GM19035 (cell line): ENCODE results near the gene GPD1L.
"Not testable (repeated sequence)": the region's sequence is repeated elsewhere in the genome, so short reads cannot be mapped to it uniquely, and the experiment has no call there.

Experiments used
- ATAC-seq: cut with Tn5 transposase; IDR thresholded peaks from one replicate; pipeline ENCODE4 v1.9.1; 2021; ENCODE audit not compliant: unreplicated experiment

The GPD1L gene

DNA sequence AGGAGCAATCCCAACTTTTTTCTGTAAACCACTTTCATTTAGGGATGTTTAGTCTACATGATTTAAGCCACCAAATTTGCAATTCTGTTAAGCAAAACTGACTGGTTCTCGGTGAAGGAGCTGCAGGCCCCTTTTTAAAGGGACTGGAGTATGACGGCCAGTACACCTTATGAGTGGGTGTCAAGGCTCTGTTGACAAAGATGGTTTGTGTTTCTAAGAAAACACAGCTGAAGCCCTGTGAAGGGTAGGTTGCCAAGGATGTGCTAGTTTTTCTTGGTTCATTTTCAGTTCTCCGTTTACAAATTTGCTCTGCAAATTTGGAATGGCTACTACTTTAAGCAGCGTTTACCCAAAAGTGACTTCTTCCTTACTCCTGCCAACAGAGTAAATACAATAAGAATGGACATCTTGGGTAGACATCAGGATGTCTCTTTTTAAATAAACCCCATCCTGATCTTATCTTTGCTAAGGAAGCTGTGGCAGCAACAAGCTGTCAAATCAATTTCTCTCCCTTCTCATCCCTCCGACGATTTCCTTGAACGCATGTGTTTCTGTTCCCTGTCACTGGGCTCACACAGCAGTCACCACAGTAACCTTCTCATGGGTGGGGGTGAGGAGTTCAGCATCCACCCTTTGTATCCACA lies 73.8 kb downstream of the GPD1L start:
- no peak for ATAC-seq

DNA sequence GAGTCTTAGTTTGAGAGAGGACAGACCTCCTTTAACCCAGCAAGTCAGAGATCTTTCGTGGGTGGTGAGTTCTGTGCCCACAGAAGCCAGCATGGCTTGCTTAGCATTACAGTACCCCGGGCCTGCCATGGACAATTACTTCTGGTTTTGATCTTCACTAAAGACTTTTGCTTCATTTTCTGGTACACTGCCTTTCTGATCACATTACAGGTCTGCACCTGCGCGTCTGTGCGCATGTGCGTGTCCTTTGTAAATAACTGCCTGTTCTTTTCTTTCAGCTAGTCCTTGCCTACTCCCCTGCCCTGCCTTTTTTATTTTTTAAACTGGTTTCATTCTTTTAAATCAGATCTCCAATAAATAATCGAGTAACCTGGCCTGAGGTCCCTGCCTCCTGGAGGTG lies 74.9 kb downstream of the GPD1L start:
- ATAC-seq = no peak

DNA sequence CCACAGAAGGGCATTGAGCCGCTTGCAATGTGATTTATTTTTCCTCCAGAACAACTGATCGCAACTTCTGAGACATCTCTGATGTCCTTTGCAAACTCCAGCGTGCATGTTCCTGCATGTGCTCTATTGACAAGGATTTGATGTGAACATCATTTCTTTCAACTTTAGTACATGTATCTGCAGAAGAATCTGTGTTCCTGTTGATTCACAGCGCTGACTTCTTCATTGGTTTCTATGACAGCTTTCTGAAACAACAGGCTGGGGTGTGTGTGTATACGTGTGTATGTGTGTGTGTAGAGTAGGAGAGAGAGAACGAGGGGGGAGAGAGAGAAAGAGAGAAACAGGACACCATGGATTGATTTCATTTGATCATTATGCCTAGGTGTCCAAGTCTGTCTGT lies 75.4 kb downstream of the GPD1L start:
- no peak for ATAC-seq

DNA sequence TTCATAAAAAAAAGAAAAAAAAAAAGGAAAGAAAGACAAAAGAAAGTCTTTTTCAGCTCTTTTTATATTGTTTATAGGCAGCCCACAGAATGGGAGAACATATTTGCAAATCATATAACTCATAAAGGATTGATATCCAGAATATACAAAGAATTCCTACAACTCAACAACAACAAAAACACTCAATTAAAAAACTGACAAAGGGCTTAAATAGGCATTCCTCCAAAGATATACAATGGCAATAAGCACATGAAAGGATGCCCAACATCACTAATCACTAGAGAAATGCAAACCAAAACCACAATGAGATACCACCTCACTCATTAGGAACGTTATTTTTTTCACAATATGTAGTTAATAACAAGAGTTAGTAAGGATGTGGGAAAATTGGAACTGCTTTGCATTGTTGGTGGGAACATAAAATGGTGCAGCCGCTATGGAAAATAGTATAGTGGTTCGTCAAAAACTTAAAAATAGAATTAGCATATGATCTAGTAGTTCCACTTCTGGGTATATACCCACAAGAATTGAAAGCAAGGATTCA lies 77.8 kb downstream of the GPD1L start:
- ATAC-seq = no peak

DNA sequence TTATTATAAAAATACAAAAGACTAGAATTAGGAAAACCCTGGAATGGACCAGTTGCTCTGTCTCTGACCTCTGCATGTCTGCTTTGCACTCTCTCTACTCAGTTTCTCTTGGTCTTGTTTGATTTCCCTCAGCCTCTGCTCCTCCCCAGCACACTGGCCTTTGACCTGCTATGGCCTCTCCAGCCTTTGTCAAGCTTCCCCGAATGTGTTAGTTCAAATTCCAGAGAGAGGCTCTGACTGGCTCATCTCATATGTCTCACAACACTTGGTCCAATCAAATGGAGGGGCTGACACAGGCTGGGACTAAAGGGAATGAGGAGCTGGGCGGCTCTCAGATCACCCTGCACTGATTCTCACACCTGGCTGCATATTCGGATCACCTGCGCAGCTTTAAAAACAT lies 79.7 kb downstream of the GPD1L start:
- ATAC-seq = no peak

DNA sequence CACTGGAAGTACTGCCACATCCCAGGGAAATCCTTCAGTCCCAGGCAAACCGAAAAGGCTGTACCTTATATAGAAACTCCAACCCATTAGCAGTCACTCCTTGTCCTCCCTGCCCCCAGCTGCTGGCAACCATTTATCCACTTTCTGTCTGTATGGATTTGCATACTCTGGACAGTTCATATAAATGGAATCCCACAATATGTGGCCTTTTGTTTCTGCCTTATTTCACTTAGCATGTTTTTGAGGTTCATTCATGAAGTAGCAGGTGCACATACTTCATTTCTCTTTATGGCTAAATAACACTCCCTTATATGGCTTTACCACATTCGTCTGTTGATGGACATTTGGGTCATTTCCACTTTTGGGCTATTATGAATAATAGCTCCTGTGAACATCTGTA lies 80.5 kb downstream of the GPD1L start:
- ATAC-seq = no peak

DNA sequence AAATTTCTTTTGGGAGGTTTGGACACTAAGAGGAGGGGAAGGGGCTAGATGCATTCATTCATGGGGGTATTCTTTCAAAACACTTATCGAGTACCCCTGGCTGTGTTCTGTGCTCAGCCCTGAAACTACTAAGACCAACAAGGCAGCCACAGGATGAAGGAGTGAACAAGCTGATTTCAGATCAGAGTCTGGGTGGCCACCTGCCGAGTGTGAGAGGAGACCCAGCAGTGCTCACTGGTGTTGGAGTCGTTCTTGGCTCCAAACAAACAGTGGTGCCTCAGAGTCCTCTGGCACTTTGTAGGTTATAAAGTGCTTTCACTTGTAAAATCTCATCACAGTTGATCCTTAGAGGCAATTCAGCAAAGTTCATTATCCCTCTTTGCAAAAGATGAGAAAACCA lies 83.3 kb downstream of the GPD1L start:
- ATAC-seq = no peak

DNA sequence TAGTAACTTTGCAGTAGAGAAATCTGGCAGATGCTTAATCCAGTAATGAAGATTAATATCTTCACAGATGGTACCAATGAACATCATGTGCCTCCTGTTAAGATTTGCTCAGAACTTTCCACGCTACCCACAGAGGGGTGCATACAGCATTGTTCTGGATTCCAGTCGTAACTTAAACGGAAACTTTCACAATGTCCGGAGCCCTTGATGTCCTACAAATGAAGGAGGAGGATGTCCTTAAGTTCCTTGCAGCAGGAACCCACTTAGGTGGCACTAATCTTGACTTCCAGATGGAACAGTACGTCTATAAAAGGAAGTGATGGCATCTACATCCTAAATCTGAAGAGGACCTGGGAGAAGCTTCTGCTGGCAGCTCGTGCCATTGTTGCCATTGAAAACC lies 84.1 kb downstream of the GPD1L start:
- ATAC-seq = not testable (repeated sequence)

DNA sequence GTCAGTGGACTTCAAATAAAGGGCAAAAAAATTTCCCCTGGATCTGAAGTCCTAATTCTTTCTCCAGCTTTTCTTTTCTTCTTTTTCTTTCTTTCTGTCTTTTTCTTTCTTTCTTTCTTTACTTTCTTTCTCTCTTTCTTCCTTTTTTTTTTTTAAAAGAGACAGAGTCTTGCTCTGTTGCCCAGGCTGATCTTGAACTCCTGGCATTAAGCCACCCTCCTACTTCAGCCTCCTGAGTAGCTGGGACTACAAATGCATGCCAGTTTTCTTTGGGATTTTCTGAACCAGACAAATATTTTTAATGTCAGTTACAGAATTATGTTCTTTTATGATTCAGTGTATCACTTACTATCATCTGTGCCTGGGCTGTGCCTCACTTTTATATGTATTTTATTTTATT lies 86.7 kb downstream of the GPD1L start:
- no peak for ATAC-seq

DNA sequence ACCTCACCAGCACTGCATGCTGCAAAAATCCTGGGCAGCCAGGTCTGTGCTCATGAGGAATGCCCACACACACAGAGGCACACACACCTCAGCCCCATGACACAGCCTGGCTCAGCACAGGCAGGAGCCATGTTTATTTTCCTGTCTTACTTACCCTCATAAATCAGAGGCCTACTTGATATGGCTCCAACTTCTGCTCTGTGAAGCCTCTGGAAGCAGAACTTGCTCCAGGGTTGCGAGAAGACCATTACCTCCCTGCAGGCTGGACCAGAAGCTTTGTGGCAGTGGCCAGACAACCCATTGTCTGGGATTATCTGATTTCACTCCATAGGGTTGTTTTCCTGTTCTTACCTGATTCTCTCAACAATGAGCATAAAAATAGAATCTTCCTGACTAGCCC lies 88.2 kb downstream of the GPD1L start:
- no peak for ATAC-seq

DNA sequence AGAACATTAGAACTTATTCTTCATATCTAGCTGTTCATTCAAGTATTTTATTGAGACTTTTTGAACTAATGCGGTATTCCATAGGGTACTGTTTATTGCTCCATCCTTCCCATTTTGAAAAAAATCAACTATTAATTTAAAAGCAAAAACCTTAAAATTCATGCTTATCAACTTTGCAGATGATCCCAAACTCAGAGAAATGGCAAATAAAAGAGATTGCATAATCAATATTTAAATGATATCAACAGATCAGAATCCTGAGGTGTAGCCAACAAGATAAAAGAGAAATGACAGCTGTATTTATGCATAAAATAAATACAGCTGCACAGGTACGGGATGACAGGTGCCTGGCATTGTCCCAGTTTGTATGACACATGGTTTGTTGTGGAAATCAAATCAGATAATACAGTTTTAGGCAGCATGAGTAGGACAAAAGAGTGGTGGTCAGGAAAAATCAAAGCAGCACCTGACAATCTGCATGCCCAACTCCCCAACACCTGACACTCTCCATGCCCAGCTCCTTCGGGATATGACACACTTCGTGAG lies 89.6 kb downstream of the GPD1L start:
- no peak for ATAC-seq

DNA sequence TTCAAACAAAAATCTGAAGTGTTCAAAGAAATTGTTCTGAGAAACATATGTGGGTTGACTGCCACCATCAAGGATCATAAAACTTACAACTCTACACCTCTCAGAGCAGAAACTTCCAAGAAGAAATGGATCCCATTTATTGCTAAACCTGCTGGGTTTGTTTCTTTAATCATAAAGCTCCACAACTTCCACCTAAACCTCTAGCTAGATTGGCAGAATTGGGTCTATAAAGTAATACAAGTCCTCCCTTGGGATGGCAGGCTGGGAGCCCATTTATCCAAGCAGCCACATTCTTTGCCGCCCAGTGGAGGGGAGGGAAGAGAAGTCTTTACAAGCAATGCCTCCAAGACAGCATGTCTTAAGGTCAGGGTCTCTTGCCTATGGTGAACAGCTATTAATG lies 91.6 kb downstream of the GPD1L start:
- no peak for ATAC-seq

DNA sequence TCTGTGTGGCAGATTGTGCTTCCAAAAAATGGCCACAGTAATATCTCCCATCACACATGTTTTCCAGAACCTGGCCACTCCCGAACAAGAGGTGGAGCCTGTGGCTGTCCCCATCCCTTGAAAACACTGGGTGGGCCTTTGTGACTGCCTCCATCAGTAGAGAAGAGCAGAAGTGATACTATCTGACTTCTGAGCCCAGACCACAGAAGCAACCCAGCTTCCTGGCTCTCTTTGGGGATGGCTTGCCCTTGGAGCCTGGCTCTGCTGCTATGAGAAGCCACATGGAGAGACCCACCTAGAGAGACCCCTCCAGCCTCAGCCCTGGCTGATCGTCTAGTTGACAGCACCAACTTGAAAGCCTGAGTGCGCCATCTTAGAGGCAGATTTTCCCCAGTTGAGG lies 92.3 kb downstream of the GPD1L start:
- no peak for ATAC-seq

DNA sequence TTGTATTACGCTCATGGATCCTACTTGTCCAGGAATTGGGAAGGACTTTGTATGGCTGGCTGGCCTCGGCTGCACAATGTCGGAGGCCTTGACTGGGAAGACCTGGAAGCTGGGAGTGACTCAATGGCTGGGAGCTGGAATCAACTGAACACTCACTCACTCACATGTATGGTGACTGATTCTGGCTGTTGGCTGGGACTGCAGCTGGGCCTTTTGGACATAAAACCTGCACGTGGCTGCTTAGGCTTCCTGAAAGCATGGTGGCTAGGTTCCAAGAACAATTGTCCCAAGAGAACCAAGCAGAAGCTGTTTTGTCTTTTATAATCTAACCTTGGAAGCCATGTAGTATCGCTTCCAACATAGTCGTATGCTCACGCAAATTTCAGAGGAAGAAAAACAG lies 94.1 kb downstream of the GPD1L start:
- no peak for ATAC-seq

DNA sequence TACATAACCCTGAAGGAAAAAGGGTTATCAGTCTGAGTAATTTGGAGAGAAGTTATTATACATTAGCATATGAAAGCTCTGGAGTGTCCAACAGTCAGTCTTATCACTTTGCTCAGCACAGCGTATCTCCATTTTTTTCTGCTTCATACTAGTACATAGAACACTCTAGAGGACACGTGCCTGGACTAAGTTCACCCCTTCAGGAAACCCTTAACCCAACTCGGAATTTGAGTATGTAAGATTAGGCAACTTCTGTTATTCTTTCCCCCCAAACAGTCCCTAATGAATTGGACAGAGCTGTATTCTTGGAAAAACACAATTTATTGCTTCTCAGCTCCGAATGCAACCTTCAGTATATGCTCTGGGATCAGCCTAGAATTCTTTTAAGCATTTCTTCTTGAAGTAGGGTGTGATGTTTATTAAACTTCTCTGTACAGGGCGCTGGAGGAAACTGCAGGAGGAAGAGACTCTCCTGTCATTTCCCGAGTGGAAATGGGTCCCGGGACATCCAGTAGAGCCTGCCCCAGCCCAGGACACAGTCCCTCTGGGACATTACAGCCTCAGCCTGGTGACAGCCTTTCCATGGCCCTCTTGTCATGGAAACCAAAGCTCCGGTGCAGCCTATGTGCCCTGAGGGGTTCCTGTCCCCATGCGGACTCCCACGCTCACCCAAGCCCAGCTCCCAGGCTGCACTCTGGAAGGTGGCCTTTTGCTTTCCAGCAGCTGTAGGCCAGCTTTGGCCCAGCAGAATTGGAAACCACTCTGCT lies 94.8 kb downstream of the GPD1L start:
- ATAC-seq = no peak

DNA sequence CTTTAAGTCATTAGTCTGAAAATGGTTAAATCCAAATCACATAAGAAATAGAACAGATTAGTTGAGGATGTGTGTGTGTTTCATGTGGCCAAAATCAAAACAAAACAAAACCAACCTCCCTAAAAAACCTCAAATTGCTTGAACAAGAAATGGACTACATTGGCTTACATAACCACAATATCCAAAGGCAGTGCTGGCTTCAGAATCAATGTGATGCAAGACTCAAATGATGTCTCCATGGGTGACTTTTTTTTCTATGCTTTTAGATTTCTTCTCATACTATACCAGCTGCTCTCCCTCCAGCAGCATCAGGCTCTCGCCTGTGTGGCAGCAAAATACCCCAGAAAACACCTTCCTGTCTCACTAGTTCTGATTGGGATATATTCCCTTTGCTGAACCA lies 96.1 kb downstream of the GPD1L start:
- no peak for ATAC-seq

DNA sequence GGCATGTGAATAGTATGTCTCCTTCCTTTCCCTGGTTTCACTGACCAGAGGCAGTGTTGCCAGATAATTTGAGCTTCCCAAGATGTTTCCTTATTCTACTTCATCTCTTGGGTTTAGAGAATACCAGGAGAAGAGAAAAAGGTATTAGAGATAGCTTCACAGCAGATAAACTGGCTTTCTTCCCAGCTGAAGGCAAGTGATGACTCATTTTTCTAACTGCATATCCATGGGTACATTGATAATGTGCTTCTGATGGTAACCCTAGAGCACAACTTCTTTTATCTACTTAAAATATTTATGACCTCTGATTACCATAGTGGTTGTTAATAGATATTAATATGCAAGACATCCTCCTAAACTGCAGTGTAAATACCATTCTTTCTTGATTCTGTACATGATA lies 97.4 kb downstream of the GPD1L start:
- no peak for ATAC-seq

DNA sequence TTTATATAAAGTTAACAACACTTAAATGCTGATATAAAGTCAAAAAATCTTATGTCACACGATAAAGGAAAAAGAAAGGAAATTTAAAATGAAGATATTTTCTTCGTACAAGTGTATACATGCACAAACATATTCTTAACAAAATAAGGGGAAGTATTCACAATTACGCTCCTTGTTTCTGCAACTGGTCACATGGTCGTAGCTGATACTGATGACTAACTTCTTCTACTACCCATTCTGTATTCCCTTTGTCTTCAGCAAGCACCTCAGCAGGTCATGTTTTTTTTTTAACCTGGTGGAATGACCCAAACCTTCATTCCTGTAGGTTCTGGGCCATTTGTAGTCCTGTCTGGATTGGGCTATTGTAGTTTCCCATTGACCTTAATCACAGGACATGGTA lies 102.0 kb downstream of the GPD1L start:
- no peak for ATAC-seq

DNA sequence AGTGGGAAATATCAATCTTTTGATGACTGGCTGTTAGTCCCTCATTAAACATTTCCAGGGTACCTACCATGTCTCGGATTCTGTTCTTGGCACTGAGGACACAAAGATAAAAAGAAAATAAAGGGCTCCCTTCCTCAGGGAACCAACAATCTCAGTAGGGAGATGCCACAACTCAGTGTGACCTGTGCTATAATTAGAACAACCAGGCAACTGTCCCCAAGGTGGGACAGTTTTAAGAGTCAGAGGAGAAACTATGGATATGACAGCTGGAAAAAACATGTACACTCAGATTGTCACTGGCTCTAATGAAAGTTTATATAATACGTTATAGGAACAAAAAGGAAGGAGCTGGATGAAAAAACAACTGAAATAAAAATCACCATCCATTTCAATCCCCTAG lies 108.8 kb downstream of the GPD1L start:
- no peak for ATAC-seq

DNA sequence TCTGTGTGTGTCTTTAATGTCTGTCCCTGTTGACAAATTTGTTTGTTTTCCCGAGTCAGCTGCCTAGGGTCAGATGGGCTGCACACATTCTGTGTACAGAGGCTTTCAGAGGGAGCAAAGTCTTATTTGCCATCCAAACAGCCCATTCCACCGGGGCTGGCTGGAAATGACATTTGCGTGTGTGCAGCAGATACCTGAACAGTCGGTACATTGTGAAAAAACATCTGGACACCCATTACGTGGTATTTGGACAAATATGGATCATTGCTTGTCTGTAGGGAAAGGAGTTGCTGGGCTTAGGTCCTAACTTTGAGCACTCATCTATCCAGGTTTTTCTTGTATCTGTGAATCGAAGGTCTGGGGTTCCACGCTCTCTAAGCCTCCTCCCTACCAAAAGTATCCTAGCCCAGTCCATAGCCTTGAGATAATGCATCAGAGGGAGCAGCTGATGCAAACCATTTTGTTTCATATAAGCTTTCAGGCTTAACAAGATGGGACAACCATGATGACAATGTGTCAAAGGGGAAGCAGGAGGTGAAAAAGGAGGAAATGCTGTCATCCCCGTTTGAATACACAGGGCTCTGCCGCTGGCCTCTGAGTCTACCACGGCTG lies 109.9 kb downstream of the GPD1L start:
- no peak for ATAC-seq

DNA sequence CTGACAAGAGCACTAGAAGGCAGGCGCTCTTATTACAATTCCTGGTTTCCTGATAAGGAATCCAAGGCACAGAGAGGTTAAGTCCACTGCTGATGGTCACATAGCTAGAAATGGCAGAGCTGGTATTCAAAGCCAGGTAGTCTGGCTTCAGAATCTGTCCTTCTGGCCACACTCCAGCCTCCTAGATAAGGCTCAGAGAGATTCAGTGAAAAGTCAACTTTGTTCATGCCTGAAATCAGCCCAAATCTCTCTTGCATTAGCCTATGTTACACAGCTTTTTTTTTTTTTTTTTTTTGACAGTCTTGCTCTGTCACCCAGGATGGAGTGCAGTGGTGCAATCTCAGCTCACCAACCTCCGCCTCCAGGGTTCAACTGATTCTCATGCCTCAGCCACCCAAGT lies 110.9 kb downstream of the GPD1L start:
- ATAC-seq = no peak
